ENCODE measurements around the gene PITRM1. TPM values are rescaled to one million over a fixed set of nuclear protein-coding genes. Genes with fewer than 3 reads are reported as not detected.

The PITRM1 gene
- total RNA-seq, 1 donor from 2014 or later: 60.2 TPM

GRCh38 chr10:3163879-3164278 lies 8.7 kb downstream of the PITRM1 start:
- Histone ChIP-seq H3K9me3 (no peaks in the 10 kb centered on the region), H3K36me3 (peaks cover 98% of the 10 kb centered on the region), H3K27me3 (ENCODE audit: low read depth) (no peaks in the 10 kb centered on the region), H3K4me1 (no peaks in the 10 kb centered on the region), H3K27ac (no peak overlapping the region), H3K4me3 (no peak overlapping the region)
- ATAC-seq (no peak), DNase-seq (no peak)
- intact Hi-C loops (cut with DNase I): no loop called here
- no peak for TF ChIP-seq CTCF (IDR thresholded peaks at IDR 0.05)

GRCh38 chr10:3162533-3162932 lies 10.0 kb downstream of the PITRM1 start:
- no peak overlapping the region for H3K4me3 ChIP-seq
- intact Hi-C loops (cut with DNase I): no loop called here
- ATAC-seq: no peak

GRCh38 chr10:3159152-3159551 lies 13.4 kb downstream of the PITRM1 start:
- Histone ChIP-seq H3K4me1 (no peaks in the 10 kb centered on the region), H3K27me3 (ENCODE audit: low read depth) (no peaks in the 10 kb centered on the region), H3K9me3 (no peaks in the 10 kb centered on the region), H3K27ac (no peak overlapping the region), H3K4me3 (no peak overlapping the region), H3K36me3 (peaks cover 100% of the 10 kb centered on the region)
- DNase-seq (no peak), ATAC-seq (no peak)
- TF ChIP-seq CTCF (IDR thresholded peaks at IDR 0.05): no peak
- intact Hi-C loops (cut with DNase I): no loop called here

More at GRCh38 chr10:3162533-3162932, 10.0 kb downstream of the PITRM1 start:
- no peaks in the 10 kb centered on the region for H3K27me3 ChIP-seq (ENCODE audit: low read depth)
- no peak for DNase-seq
- H3K36me3 ChIP-seq: peaks cover 100% of the 10 kb centered on the region
- no peak overlapping the region for H3K27ac ChIP-seq
- TF ChIP-seq CTCF (IDR thresholded peaks at IDR 0.05): no peak
- no peaks in the 10 kb centered on the region for H3K9me3 ChIP-seq
- no peaks in the 10 kb centered on the region for H3K4me1 ChIP-seq

- ATAC-seq: no peak
- TF ChIP-seq CTCF (IDR thresholded peaks at IDR 0.05): no peak
- intact Hi-C loops (cut with DNase I): no loop called here
- Histone ChIP-seq H3K9me3 (no peaks in the 10 kb centered on the region), H3K27me3 (ENCODE audit: low read depth) (no peaks in the 10 kb centered on the region), H3K27ac (no peak overlapping the region), H3K36me3 (peaks cover 100% of the 10 kb centered on the region), H3K4me1 (no peaks in the 10 kb centered on the region), H3K4me3 (no peak overlapping the region)
- no peak for DNase-seq
Measured at GRCh38 chr10:3154666-3155065, 17.9 kb downstream of the PITRM1 start.

GRCh38 chr10:3152566-3152935 lies 20.0 kb downstream of the PITRM1 start:
- no peak for DNase-seq
- Histone ChIP-seq H3K4me1 (no peaks in the 10 kb centered on the region), H3K27me3 (ENCODE audit: low read depth) (no peaks in the 10 kb centered on the region), H3K27ac (no peak overlapping the region), H3K9me3 (no peaks in the 10 kb centered on the region), H3K36me3 (peaks cover 100% of the 10 kb centered on the region), H3K4me3 (no peak overlapping the region)
- no peak for TF ChIP-seq CTCF (IDR thresholded peaks at IDR 0.05)
- ATAC-seq: no peak
- intact Hi-C loops (cut with DNase I): no loop called here

All from lower lobe of right lung (tissue), 2 donors.